OCI-LY7 (cell line): ENCODE measurements around the gene EIF3L. TPM values are rescaled to one million over a fixed set of nuclear protein-coding genes. Genes with fewer than 3 reads are reported as not detected.
A peak's percentile ranks its signal among the peaks of the same experiment; 100 is the strongest.

ENCODE experiments used
- BruUV-seq: library from RNA; stranded (reverse); fragments of 400-500 nt; replicated peaks from 2 replicates; lab custom pipeline; 2021; lab: Mats Ljungman, UMichigan
- CTCF ChIA-PET: fragments of 300-600 bp; sonication (Branson Sonifier 250); formaldehyde crosslinking; loops from one replicate; lab custom pipeline; 2022; ENCODE audit warnings: antibody characterized with exemption; ENCODE audit not compliant: unreplicated experiment; lab: Charles Lee
- POLR2A ChIA-PET: fragments of 300-600 bp; sonication (Branson Sonifier 250); formaldehyde crosslinking; loops from one replicate; lab custom pipeline; 2022; ENCODE audit warnings: antibody characterized with exemption; lab: Charles Lee
- DNase-seq: peaks from one replicate; pipeline ENCODE4 v3.0.0-alpha.2; 2015; ENCODE audit warnings: low spot score
- H2AFZ ChIP-seq: fragments of 200-600 bp; sonication (generic), shearing (Covaris generic); 2 replicates; pipeline ENCODE4 v1.6.1; 2014; ENCODE audit warnings: mild to moderate bottlenecking, antibody characterized with exemption, low read length, moderate library complexity
- H3K27ac ChIP-seq: fragments of 200-600 bp; sonication (generic); 2 replicates; pipeline ENCODE4 v1.5.1; 2014; ENCODE audit warnings: mixed run types, low read depth, mild to moderate bottlenecking, moderate library complexity, low read length, inconsistent platforms; ENCODE audit not compliant: poor library complexity, severe bottlenecking
- H3K36me3 ChIP-seq: fragments of 200-600 bp; sonication (generic); 2 replicates; pipeline ENCODE4 v1.6.1; 2014; ENCODE audit warnings: mild to moderate bottlenecking, antibody characterized with exemption, low read length, moderate library complexity, mixed read lengths; ENCODE audit not compliant: insufficient read depth
- H3K4me1 ChIP-seq: fragments of 200-600 bp; sonication (generic); 2 replicates; pipeline ENCODE4 v1.5.1; 2014; ENCODE audit warnings: mild to moderate bottlenecking, low read length; ENCODE audit not compliant: insufficient read depth, poor library complexity, severe bottlenecking
- H3K4me2 ChIP-seq: fragments of 200-600 bp; sonication (generic); 2 replicates; pipeline ENCODE4 v1.6.1; 2014; ENCODE audit warnings: mild to moderate bottlenecking, low read length
- H3K4me3 ChIP-seq: fragments of 200-600 bp; sonication (generic); 2 replicates; pipeline ENCODE4 v1.5.1; 2014; ENCODE audit warnings: mild to moderate bottlenecking, low read depth, low read length; ENCODE audit not compliant: poor library complexity, severe bottlenecking
- H3K79me2 ChIP-seq: fragments of 200-600 bp; sonication (generic); 2 replicates; pipeline ENCODE4 v1.6.1; 2016; ENCODE audit warnings: low read depth, mild to moderate bottlenecking, low read length, moderate library complexity, mixed read lengths; ENCODE audit not compliant: insufficient read depth
- H3K9me2 ChIP-seq: fragments of 200-600 bp; sonication (generic); 2 replicates; pipeline ENCODE4 v1.6.1; 2016; ENCODE audit warnings: mild to moderate bottlenecking, low read length, mixed read lengths; ENCODE audit not compliant: insufficient read depth
- H3K9me3 ChIP-seq: fragments of 200-600 bp; sonication (generic); 2 replicates; pipeline ENCODE4 v1.6.1; 2014; ENCODE audit warnings: mild to moderate bottlenecking, mixed run types, low read length, mixed read lengths
- H4K20me1 ChIP-seq: fragments of 200-600 bp; sonication (generic); 2 replicates; pipeline ENCODE4 v1.6.1; 2014; ENCODE audit warnings: mild to moderate bottlenecking, antibody characterized with exemption, low read length, moderate library complexity, mixed read lengths; ENCODE audit not compliant: insufficient read depth
- EZH2phosphoT487 ChIP-seq: fragments of 200-600 bp; sonication (generic); IDR thresholded peaks from 2 replicates; pipeline ENCODE4 v1.6.1; 2018; ENCODE audit warnings: low read depth, borderline replicate concordance, mild to moderate bottlenecking, mixed run types, antibody characterized with exemption, low read length, moderate library complexity, mixed read lengths
- intact Hi-C: fragments of 100-400 bp; cut with micrococcal nuclease; formaldehyde crosslinking; loops from one replicate; pipeline ENCODE4 v1.10.0; 2022; ENCODE audit not compliant: unreplicated experiment
- total RNA-seq, 2 experiments: library from RNA; depleted of rRNA in 1 of 2; stranded (reverse); fragments of >200 nt in 1 of 2; shearing (Covaris generic) in 1 of 2; gene quantifications; 2 replicates each; pipeline ENCODE4 v1.2.3, GENCODE V29; 2014 to 2022
- TF ChIP-seq, protein P1 (sequence below): fragments of 200-600 bp; sonication (generic); conservative IDR thresholded peaks from 2 replicates; pipeline ENCODE4 v1.5.1; 2014; ENCODE audit warnings: mild to moderate bottlenecking, antibody characterized with exemption, low read length, moderate library complexity, mixed read lengths

EIF3L gene
- total RNA-seq, 2 experiments from 2014 or later = 503 to 596 TPM

DNA sequence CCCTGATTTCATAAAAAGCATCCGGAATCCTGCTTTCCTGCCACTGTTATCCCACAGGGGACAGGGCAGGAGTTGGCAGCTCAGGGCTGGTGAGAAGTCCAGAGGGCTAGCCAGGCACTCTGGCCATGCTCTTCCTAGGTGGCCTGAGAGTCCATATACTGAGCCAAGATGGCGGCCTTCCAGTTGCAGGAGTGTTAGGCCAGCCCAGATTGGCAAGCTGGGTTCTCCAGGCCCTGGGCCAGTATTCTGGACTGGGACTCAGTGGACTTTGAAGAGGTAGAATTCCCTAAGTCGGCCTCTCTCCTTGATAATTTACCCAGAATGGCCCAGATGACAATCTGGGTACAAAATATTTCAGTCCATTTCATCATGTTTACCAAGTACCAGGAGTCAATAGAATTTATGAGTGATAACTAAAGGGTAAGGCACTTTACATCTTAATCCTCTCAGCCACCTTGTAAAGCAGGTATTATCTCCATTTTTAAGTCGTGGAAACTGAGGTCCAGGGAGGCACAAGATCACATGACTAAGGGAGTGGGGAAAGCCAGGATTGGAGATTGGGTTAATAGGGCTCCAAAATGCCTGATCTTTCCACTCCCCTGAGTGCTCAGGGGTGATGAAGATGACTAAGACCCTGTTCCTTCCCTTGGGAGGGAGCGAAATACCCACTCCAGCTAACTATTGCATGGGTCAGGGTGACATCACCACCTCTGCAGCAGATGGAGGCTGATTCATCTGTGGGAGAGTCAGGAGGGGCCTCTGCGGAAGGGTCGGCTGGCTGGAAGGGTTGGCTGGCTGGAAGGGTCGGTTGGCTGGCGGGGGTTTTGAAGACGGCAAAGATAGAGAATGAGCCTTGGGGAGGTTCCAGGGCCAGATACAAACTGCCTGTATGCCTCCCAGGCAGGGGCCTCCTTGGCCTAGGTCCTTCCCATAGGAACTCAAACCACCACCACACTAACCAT is 55.6 kb downstream of the EIF3L start:
- Histone ChIP-seq H3K9me3 (no peaks in the 10 kb centered on the region), H3K4me2 (peak overlapping the region; percentile 60), H3K4me3 (no peak overlapping the region), H3K27ac (no peak overlapping the region), H3K36me3 (no peaks in the 10 kb centered on the region), H3K4me1 (peaks cover 17% of the 10 kb centered on the region), H2AFZ (peak overlapping the region; percentile 57; the same call in 1 of the 2 replicates), H3K9me2 (no peaks in the 10 kb centered on the region), H4K20me1 (no peaks in the 10 kb centered on the region), H3K79me2 (no peaks in the 10 kb centered on the region)
- BruUV-seq = no TSS peak
- no peak for DNase-seq
- ChIA-PET POLR2A (interaction anchor here (0.7 to 1.5 kb wide), 4 partner anchors 7 to 132 kb away, joined by 4 to 8 read pairs (median 5); no protein-coding TSS in a partner anchor), CTCF (interaction anchor here (1.2 kb wide), 1 partner anchor 29 kb away, joined by 4 read pairs; no protein-coding TSS in a partner anchor)
- intact Hi-C loops = no loop called here
- TF ChIP-seq EZH2phosphoT487 = no peak
- TF ChIP-seq, protein P1, sequence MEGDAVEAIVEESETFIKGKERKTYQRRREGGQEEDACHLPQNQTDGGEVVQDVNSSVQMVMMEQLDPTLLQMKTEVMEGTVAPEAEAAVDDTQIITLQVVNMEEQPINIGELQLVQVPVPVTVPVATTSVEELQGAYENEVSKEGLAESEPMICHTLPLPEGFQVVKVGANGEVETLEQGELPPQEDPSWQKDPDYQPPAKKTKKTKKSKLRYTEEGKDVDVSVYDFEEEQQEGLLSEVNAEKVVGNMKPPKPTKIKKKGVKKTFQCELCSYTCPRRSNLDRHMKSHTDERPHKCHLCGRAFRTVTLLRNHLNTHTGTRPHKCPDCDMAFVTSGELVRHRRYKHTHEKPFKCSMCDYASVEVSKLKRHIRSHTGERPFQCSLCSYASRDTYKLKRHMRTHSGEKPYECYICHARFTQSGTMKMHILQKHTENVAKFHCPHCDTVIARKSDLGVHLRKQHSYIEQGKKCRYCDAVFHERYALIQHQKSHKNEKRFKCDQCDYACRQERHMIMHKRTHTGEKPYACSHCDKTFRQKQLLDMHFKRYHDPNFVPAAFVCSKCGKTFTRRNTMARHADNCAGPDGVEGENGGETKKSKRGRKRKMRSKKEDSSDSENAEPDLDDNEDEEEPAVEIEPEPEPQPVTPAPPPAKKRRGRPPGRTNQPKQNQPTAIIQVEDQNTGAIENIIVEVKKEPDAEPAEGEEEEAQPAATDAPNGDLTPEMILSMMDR = no peak

DNA sequence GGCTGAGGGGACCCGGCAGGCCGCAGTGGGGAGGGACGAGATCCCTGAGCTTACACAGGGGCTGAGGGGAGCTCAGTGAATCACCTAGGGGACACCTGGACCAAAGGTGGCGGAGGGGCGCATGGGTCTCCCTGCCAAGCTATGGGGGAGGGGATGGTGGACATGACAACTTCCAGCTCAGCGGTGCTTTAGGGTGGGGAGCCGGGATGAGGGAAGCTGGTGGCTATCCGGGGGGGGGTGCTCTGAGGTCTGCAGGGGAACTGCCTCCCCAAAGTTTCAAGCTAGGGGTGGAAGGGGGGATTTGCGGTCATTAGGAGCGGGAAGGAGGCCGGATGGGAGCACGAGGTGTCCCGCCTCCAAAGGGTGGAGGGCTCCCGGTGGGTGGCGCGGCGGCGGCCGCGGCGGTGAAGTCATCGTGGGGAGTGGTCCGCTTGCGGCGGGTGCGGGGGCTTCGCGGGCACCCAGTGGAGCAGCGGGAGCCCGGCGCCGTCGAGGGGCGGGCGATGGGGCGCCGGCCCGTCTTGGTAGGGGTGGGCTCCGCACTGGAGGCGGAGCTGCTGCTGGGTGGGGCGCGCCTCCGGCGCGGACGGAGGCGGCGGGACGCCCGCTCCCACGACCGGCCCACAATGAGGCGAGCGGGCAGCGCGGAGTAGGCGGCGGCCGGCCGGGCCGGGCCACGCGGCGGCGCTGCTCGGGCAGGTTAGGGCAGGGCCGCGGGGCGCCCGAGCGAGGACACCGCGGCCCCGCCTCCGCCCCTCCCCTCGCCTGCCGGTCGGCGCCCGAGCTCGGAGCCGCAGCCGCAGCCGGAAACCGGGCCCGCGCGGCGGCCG is 56.5 kb downstream of the EIF3L start, which contains the start of gene MICALL1:
MICALL1 (plus strand) TSS at position 764 of the 830 bp plus-strand sequence. CDS start 126 bp downstream, outside the sequence.
- H3K79me2 ChIP-seq = no peaks in the 10 kb centered on the region
- no peaks in the 10 kb centered on the region for H4K20me1 ChIP-seq
- H2AFZ ChIP-seq = peak within 1 kb of the TSS; percentile 57
- no peaks in the 10 kb centered on the region for H3K9me2 ChIP-seq
- POLR2A ChIA-PET = interaction anchor here (0.7 to 1.5 kb wide), 4 partner anchors 8 to 132 kb away, joined by 4 to 8 read pairs (median 5); no protein-coding TSS in a partner anchor
- BruUV-seq = no TSS peak
- H3K36me3 ChIP-seq = no peaks in the 10 kb centered on the region
- H3K9me3 ChIP-seq = no peaks in the 10 kb centered on the region
- no peak for TF ChIP-seq EZH2phosphoT487
- TF ChIP-seq, protein P1 = 0 out of 2 replicates have a peak, but pooled peaks have one; percentile 30
- intact Hi-C loops = loop anchor here (1.0 to 2.0 kb wide), 2 partner anchors 29 to 59 kb away; no protein-coding TSS in a partner anchor
- peak within 1 kb of the TSS; percentile 81 for H3K4me2 ChIP-seq
- DNase-seq = peak; percentile 83
- peak within 1 kb of the TSS; percentile 82 for H3K4me3 ChIP-seq
- no peak within 1 kb of the TSS for H3K27ac ChIP-seq
- H3K4me1 ChIP-seq = peaks cover 17% of the 10 kb centered on the region
- CTCF ChIA-PET = interaction anchor here (0.8 to 1.4 kb wide), 4 partner anchors 9 to 28 kb away, joined by 3 to 5 read pairs (median 4); no protein-coding TSS in a partner anchor
